Fibroblast of skin of left biceps (primary cell): ENCODE results near the gene DGKA.
A peak's percentile ranks its signal among the peaks of the same experiment; 100 is the strongest.
"Not testable (repeated sequence)": the region's sequence is repeated elsewhere in the genome, so short reads cannot be mapped to it uniquely, and the experiment has no call there.

Source experiments
- DNase-seq, 2 experiments: peaks; one replicate each; pipeline ENCODE4 v3.0.0-alpha.2; 2013; ENCODE audit warnings: low read depth in 2 of 2

DGKA gene

DNA sequence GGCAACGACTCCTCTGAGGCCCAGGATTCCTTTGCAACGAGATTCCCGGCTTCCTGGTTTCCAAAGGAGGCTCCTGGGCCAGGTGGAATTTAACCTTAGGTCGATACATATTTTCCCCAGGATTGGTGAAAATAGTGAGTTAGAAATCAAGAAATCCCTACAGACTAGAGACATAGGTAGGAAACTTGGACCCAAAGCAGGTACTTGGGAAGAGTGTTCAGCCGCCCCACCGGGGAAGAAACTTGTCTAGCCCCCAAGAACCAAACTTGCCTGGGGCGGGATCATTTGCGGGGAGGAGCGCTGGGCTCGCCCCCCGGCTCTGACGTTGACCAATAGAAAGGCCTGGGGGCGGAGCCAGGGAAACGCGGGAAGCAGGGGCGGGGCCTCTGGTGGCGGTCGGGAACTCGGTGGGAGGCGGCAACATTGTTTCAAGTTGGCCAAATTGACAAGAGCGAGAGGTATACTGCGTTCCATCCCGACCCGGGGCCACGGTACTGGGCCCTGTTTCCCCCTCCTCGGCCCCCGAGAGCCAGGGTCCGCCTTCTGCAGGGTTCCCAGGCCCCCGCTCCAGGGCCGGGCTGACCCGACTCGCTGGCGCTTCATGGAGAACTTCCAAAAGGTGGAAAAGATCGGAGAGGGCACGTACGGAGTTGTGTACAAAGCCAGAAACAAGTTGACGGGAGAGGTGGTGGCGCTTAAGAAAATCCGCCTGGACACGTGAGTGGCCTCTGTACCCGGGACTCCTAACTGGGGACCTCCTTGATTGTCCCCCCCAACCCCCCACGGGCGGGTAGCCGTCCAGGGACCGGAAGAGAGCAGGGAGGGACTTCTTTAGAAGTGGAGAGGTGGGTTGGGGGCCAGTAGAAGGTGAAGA, 35.7 kb downstream of the DGKA start, which contains the start of gene CDK2:
TSS of gene CDK2 (plus strand) at position 423 of the 874 bp plus-strand sequence. CDS start at position 602, 179 bp downstream.
- DNase-seq, result peak; percentile 24 to 36

GRCh38 chr12:55969356-55969755, 38.4 kb downstream of the DGKA start:
- DNase-seq, result no peak

GRCh38 chr12:55970775-55971174, 39.8 kb downstream of the DGKA start:
- no peak for DNase-seq

- DNase-seq, result no peak
Observed at GRCh38 chr12:55972042-55972441, 41.1 kb downstream of the DGKA start.

DNA sequence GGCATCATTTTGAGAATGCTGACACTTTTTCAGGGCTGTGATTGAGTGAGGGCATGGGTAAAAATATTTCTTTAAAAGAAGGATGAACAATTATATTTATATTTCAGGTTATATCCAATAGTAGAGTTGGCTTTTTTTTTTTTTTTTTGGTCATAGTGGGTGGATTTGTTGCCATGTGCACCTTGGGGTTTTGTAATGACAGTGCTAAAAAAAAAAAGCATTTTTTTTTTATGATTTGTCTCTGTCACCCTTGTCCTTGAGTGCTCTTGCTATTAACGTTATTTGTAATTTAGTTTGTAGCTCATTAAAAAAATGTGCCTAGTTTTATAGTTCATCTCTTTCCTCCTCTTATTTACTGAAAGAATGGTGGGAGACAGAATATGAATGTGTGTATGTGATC, 41.5 kb downstream of the DGKA start:
- no peak for DNase-seq

DNA sequence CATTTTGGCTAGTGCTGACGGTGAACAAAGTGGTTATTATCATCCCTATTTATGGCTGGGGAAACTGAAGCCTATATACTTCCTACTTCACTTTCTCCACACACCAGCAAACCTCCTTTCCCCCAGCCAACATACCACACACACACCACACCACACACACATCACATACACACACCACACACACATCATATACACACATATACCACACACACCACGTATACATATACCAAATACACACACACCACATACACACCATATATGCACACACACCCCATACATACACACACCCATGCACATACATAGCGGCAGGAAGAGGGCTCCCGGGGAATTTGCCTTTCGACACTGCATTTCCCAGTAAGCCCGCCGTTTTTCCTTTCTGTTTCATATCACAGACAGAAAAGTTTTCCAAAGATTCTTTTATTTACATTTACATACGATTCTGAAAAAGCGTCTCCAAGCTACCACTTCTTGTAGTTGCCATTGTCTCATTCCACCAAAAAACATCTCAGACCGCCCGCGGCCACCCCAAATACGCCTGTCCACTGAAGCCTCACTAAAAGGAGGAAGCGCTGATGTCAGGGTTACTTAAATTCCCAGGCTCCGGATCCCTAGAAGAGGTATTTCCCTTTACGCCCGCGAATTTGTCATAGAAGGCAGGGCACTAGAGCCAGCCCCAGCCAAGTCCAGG, 42.1 kb downstream of the DGKA start:
- DNase-seq, result peak in 1 of 2 experiments; percentile 10

GRCh38 chr12:55973599-55974307, 42.8 kb downstream of the DGKA start, which contains the start of gene RAB5B:
Gene RAB5B, plus strand, starts transcription at chr12:55974078. Its CDS starts 12,883 bp downstream, at chr12:55986961.
- peak; percentile 100 for DNase-seq

- no peak for DNase-seq
Observed at GRCh38 chr12:55974308-55974730, 43.4 kb downstream of the DGKA start.

GRCh38 chr12:55978393-55978792, 47.4 kb downstream of the DGKA start:
- no peak for DNase-seq

DNA sequence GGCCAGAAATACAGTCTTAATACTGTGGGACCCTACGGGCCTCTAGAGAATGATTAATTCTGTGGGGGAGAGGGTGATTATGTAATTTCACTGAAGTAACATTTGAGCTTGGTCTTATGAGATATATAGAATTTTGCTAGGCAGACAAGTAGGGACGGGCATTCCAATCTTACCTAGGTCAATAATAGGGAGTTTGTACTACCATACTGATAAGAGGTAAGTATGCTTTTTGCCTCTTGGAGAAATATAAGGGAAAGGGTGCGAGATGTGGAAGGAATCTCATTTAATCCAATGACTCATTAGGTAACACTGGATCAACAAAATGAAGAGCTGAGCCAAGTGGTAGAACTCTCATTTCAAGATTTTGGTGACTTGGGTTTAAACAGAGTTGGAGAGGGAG, 48.1 kb downstream of the DGKA start:
- no peak for DNase-seq

DNA sequence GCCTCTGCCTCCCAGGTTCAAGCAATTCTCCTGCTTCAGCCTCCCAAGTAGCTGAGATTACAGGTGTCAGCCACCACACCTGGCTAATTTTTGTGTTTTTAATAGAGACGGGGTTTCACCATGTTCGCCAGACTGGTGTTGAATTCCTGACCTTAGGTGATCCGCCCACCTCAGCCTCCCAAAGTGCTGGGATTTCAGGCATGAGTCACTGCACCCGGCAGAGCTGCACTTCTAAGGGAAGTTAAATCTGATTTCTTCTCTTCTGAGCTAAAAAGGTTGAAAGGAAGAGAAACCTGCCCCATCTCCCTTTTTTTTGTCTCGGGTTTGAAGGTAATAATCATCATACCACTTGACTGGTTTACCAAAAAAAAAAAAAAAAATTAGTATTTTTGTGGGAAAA, 50.9 kb downstream of the DGKA start:
- not testable (repeated sequence) for DNase-seq

DNA sequence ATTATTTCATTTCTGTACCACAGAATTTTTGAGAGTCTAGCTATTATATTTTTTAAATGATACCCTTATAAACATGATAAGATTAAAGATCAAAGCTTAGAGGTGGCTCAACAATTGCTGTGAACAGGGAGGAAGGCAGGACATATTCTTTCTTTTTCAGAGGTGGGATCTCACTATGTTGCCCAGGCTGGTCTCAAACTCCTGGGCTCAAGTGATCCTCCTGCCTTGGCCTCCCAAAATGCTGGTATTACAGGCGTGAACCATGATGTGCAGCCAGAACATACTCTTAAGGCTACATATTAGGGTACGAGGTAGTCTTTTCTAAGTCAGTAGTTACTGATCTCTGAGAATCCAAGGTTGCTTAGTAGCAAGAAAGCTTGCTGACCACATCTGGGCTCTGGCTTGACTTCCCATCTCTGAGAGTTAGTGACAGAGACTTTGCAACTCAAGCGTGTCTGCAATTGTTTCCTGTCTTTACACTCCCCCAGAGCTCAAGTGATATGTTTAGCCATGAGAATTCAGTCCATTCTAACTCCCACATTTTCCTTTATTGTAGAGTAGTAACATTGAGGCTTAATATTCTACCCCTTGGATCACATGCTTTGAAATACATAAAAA, 51.5 kb downstream of the DGKA start:
- DNase-seq, result no peak

DNA sequence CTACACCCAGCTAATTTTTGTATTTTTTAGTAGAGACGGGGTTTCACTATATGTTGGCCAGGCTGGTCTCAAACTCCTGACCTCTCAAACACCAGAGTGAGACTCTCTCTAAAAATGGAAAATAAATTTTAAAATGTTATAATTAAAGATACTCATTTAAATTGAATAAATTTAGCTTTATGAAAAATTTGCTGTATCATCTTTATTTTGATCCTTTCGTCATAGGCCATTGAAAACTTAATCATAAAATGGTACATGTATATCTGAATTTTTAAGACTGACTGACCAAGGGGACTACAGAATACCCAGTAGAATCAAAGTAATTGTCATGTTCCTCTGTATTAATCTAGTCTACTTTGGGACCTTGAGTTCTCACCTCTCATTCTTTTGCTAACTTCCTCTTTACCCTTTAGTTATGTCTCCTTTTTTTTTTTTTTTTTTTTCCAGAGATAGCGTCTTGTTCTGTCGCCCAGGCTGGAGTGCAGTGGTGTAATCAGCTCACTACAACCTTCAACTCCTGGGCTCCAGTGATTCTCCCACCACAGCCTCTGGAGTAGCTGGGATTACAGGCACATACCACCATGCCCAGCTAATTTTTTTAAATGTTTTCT, 52.4 kb downstream of the DGKA start:
- DNase-seq, result no peak

DNA sequence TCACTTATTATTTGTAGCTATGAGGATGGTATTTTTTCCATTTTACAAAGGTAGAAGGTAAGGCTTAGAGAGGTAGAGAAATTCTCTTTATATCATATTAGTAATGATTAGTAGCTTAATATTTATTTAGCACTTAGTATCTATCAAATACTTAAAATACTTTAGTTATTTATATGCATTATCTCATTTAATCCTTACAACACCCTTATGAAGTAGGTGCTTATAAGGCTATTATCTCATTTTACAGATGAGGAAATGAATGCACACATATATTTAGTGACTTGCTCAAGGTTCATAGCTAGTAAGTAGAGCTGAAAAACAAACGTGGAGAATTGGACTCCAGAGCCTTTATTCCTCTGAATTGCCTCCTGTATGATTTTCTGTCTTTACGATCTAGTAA, 53.9 kb downstream of the DGKA start:
- no peak for DNase-seq

DNA sequence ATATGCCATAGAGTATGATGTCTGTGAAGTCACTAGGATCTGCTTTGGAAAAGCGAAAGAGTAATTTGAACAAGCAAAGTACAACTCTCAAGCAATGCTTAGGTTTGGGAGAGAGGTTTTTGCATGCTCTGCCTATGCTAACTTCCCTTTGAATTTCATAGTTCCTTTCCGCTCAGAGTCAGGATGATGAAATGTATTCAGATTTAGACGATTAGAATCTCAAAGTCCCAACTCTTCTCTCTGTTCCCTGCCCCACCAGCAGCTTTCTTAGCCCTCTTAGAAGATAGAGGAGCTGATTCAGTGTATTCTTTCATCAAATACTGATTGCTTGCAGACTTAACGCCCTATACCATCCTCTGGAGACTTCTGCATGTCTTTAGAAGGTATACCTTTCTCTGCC, 54.4 kb downstream of the DGKA start:
- DNase-seq, result no peak

DNA sequence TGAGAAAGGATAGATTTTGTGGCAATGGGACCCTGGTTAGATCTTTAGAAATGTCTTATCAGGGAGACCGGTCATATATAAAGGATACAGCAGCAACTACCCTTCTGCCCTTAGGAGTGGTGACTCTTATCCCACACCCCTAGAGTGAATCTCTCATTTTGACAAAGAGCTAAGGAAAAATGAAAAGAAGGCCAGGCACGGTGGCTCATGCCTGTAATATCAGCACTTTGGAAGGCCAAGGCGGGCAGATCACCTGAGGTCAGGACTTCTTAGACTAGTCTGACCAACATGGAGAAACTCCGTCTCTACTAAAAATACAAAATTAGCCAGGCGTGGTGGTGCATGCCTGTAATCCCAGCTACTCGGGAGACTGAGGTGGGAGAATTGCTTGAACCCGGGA, 55.0 kb downstream of the DGKA start:
- DNase-seq, result not testable (repeated sequence)

GRCh38 chr12:55991110-55991509, 60.1 kb downstream of the DGKA start:
- no peak for DNase-seq

DNA sequence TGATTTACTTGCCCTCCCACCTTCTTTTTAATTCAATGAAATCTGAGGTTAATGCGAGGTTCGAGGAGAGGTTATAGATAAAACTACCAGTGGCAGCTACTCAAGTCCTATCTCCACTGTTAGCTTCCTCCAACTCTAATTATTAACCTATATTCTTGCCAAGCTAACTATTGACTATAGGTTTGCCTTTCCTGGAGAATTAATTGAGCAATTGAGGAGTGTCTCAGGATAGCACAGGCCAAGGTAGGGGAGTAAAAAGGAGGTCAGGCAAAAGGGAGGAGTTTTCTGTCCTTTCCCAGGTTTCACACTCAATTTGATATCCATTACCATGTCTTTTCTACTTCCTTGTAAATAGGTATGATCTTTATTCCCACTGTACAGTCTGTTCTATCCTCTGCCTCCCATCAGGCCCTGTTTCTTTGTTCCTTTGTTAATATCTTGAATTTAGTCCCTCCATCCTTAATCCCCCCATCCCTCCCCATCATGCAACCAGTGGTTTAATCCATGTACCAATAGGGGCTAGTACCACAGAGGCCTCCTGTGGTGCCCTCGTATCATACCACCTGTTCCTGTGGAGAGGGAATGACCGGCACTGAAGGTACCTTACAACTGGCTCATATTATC, 62.4 kb downstream of the DGKA start:
- DNase-seq, result no peak

GRCh38 chr12:55995366-55995765, 64.4 kb downstream of the DGKA start:
- DNase-seq, result no peak

DNA sequence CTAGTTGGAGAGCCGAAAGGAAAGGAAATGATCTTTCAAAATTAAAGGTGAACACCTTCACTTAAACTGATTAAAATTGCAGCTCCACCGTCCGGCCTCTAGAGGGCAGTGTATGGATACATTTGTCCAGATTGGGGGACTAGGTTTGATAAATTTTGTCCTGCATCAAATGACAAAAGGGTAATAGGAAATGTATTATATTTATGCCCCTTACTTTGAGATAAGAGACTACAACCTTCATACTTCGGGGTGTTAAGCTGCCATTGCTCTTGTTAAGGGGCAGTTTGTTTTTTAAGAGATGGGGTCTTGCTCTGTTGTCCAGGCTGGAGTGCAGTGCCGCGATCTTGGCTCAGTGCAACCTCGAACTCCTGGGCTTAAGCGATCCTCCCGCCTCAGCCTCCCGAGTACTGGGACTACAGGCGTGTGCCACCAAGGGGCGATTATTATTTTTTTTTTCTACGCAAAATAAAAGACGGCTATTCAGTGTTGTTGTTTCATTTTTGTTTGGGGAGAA, 65.3 kb downstream of the DGKA start:
- DNase-seq, result peak in 1 of 2 experiments; percentile 19
